GM21526 (cell line): ENCODE data around the gene COL23A1.

Experiments used
- ATAC-seq: cut with Tn5 transposase; IDR thresholded peaks from one replicate; pipeline ENCODE4 v1.9.1; 2021; ENCODE audit warnings: moderate library complexity; ENCODE audit not compliant: unreplicated experiment, low FRiP score

The COL23A1 gene

GRCh38 chr5:178196281-178196812 is 393.8 kb downstream of the COL23A1 start:
- no peak for ATAC-seq

GRCh38 chr5:178194026-178194425 is 396.2 kb downstream of the COL23A1 start:
- no peak for ATAC-seq

GRCh38 chr5:178193251-178193809 is 396.9 kb downstream of the COL23A1 start:
- ATAC-seq = no peak

- ATAC-seq = no peak
Observed at GRCh38 chr5:178192787-178193186, 397.4 kb downstream of the COL23A1 start.

GRCh38 chr5:178192244-178192643 is 397.9 kb downstream of the COL23A1 start:
- ATAC-seq = no peak

- ATAC-seq = no peak
Observed at GRCh38 chr5:178191661-178192060, 398.5 kb downstream of the COL23A1 start.

- no peak for ATAC-seq
Observed at GRCh38 chr5:178189433-178189832, 400.8 kb downstream of the COL23A1 start.
